Adipose tissue (tissue), 3 donors: ENCODE measurements around the gene MANF. TPM values are rescaled to one million over a fixed set of nuclear protein-coding genes. Genes with fewer than 3 reads are reported as not detected.
A peak's percentile ranks its signal among the peaks of the same experiment; 100 is the strongest.

Experiments
- H3K27ac ChIP-seq: one replicate; pipeline ENCODE4 v1.5.1; 2013; ENCODE audit warnings: low read depth, low read length
- WGBS, 3 donors: extraction: QIAGEN DNeasy Blood & Tissue Kit; methylation state at CpG; one replicate each; pipeline ENCODE4 v1.1.7; 2013; 5-methylcytosine and 5-hydroxymethylcytosine counted together
- polyA plus RNA-seq, 3 donors: library from polyadenylated mRNA; stranded (reverse); fragments of 200-250 nt; gene quantifications; one replicate each; pipeline ENCODE4 v1.2.3, GENCODE V29; 2013
- donor health status: healthy with polysubstance abuse.
- donor health status: Bipolar disorder and iron deficiency.
- donor health status: healthy.

Gene MANF
- 10 to 100 TPM; 31.0 to 67.8 (median 42.0) TPM for polyA plus RNA-seq

GRCh38 chr3:51384726-51385473 is at the start of gene MANF:
Gene MANF, plus strand, starts transcription at chr3:51385291. Its CDS starts 52 bp downstream, at chr3:51385343.
- 0 to 1% (median 0%) methylated on average over 45 to 65 of the region's 65 CpGs for WGBS, 3 donors
- peak within 1 kb of the TSS; percentile 86 for H3K27ac ChIP-seq

- no peak overlapping the region for H3K27ac ChIP-seq
- 64 to 84% (median 78%) methylated on average over 1 of the region's 1 CpG for WGBS, 3 donors
Observed at GRCh38 chr3:51336261-51336660, 48.8 kb upstream of the MANF start.

GRCh38 chr3:51337666-51338065 is 47.4 kb upstream of the MANF start:
- WGBS, 3 donors, result 67 to 82% (median 71%) methylated on average over 1 of the region's 1 CpG
- no peak overlapping the region for H3K27ac ChIP-seq

GRCh38 chr3:51338632-51339031 is 46.5 kb upstream of the MANF start:
- no peak overlapping the region for H3K27ac ChIP-seq
- WGBS, 3 donors, result 75 to 87% (median 83%) methylated on average over 3 of the region's 3 CpGs

- no peak overlapping the region for H3K27ac ChIP-seq
- 49 to 72% (median 56%) methylated on average over 4 of the region's 4 CpGs for WGBS, 3 donors
Observed at GRCh38 chr3:51340013-51340829, 44.9 kb upstream of the MANF start.

GRCh38 chr3:51340989-51341636 is 44.0 kb upstream of the MANF start:
- H3K27ac ChIP-seq, result no peak overlapping the region
- 84 to 88% (median 88%) methylated on average over 8 of the region's 8 CpGs for WGBS, 3 donors

GRCh38 chr3:51343918-51344687 is 41.0 kb upstream of the MANF start:
- WGBS, 3 donors, result 72 to 80% (median 76%) methylated on average over 7 of the region's 7 CpGs
- no peak overlapping the region for H3K27ac ChIP-seq

GRCh38 chr3:51350751-51351150 is 34.3 kb upstream of the MANF start:
- 83 to 100% (median 87%) methylated on average over 1 of the region's 1 CpG for WGBS, 3 donors
- no peak overlapping the region for H3K27ac ChIP-seq

- 82 to 88% (median 86%) methylated on average over 4 of the region's 4 CpGs for WGBS, 3 donors
- no peak overlapping the region for H3K27ac ChIP-seq
Observed at GRCh38 chr3:51353131-51353530, 32.0 kb upstream of the MANF start.

GRCh38 chr3:51353691-51354090 is 31.4 kb upstream of the MANF start:
- H3K27ac ChIP-seq, result no peak overlapping the region
- WGBS, 3 donors, result 38 to 89% (median 48%) methylated on average over 1 of the region's 1 CpG

- whole genome bisulfite sequencing, 3 donors, result 87 to 89% (median 88%) methylated on average over 2 of the region's 2 CpGs
Observed at GRCh38 chr3:51354172-51354571, 30.9 kb upstream of the MANF start.

GRCh38 chr3:51354731-51355615 is 30.1 kb upstream of the MANF start:
- WGBS, 3 donors, result 87 to 92% (median 89%) methylated on average over 9 of the region's 9 CpGs
- no peak overlapping the region for H3K27ac ChIP-seq

More at GRCh38 chr3:51354172-51354571, 30.9 kb upstream of the MANF start:
- no peak overlapping the region for H3K27ac ChIP-seq

GRCh38 chr3:51355891-51356578 is 29.1 kb upstream of the MANF start:
- WGBS, 3 donors, result 70 to 75% (median 74%) methylated on average over 8 of the region's 8 CpGs
- H3K27ac ChIP-seq, result no peak overlapping the region

GRCh38 chr3:51357856-51358255 is 27.2 kb upstream of the MANF start:
- H3K27ac ChIP-seq, result no peak overlapping the region
- 63 to 69% (median 69%) methylated on average over 4 of the region's 4 CpGs for WGBS, 3 donors

GRCh38 chr3:51358981-51359380 is 26.1 kb upstream of the MANF start:
- H3K27ac ChIP-seq, result no peak overlapping the region
- WGBS, 3 donors, result 75 to 86% (median 79%) methylated on average over 3 of the region's 3 CpGs

GRCh38 chr3:51360806-51361205 is 24.3 kb upstream of the MANF start:
- 86 to 89% (median 88%) methylated on average over 3 of the region's 3 CpGs for WGBS, 3 donors
- H3K27ac ChIP-seq, result no peak overlapping the region

GRCh38 chr3:51361746-51362145 is 23.3 kb upstream of the MANF start:
- H3K27ac ChIP-seq, result no peak overlapping the region
- 86 to 96% (median 88%) methylated on average over 6 of the region's 6 CpGs for whole genome bisulfite sequencing, 3 donors
